Neural progenitor cell (in vitro differentiated cells): ENCODE results near the gene ATP6V0D1. TPM values are rescaled to one million over a fixed set of nuclear protein-coding genes. Genes with fewer than 3 reads are reported as not detected.

ENCODE experiments used
- DNase-seq: peaks from one replicate; pipeline ENCODE4 v3.0.0-alpha.2; 2016; ENCODE audit warnings: low spot score
- H2AFZ ChIP-seq: fragments of 200-600 bp; sonication (generic); replicated peaks from 2 replicates; pipeline ENCODE4 v1.6.1; 2016; ENCODE audit warnings: antibody characterized with exemption
- H3F3A ChIP-seq: fragments of 200-600 bp; sonication (generic); 2 replicates; pipeline ENCODE4 v1.6.1; 2016; ENCODE audit warnings: antibody characterized with exemption, low read depth
- H3K27ac ChIP-seq: fragments of 200-600 bp; sonication (generic); 2 replicates; pipeline ENCODE4 v1.5.1; 2016; ENCODE audit warnings: mild to moderate bottlenecking
- H3K27me3 ChIP-seq: fragments of 200-600 bp; sonication (generic); 2 replicates; pipeline ENCODE4 v1.6.1; 2016; ENCODE audit warnings: mild to moderate bottlenecking, moderate library complexity
- H3K36me3 ChIP-seq: fragments of 200-600 bp; sonication (generic); 2 replicates; pipeline ENCODE4 v1.5.1; 2016
- H3K4me1 ChIP-seq: fragments of 200-600 bp; sonication (generic); 2 replicates; pipeline ENCODE4 v1.6.1; 2016; ENCODE audit warnings: mixed run types
- H3K4me2 ChIP-seq: fragments of 200-600 bp; sonication (generic); 2 replicates; pipeline ENCODE4 v1.6.1; 2016
- H3K4me3 ChIP-seq: fragments of 200-600 bp; sonication (generic); 2 replicates; pipeline ENCODE4 v1.5.1; 2016
- H3K79me2 ChIP-seq: fragments of 200-600 bp; sonication (generic); 2 replicates; pipeline ENCODE4 v1.6.1; 2016; ENCODE audit warnings: low read depth
- H3K9ac ChIP-seq: fragments of 200-600 bp; sonication (generic); 2 replicates; pipeline ENCODE4 v1.6.1; 2016
- H3K9me3 ChIP-seq: fragments of 200-600 bp; sonication (generic); 2 replicates; pipeline ENCODE4 v1.5.1; 2016; ENCODE audit warnings: low read depth
- H4K20me1 ChIP-seq: fragments of 200-600 bp; sonication (generic); 2 replicates; pipeline ENCODE4 v1.6.1; 2016; ENCODE audit warnings: low read depth
- H3K27ac Mint-ChIP-seq: 3 replicates; pipeline ENCODE4 v1.8.0; 2021; ENCODE audit warnings: mixed read lengths
- H3K27me3 Mint-ChIP-seq: 2 replicates; pipeline ENCODE4 v1.8.0; 2022; ENCODE audit warnings: low read depth, mild to moderate bottlenecking, inconsistent platforms, moderate library complexity, mixed read lengths; ENCODE audit not compliant: insufficient read depth
- H3K36me3 Mint-ChIP-seq: 3 replicates; pipeline ENCODE4 v1.8.0; 2021; ENCODE audit warnings: mixed read lengths
- H3K4me1 Mint-ChIP-seq: 3 replicates; pipeline ENCODE4 v1.8.0; 2021; ENCODE audit warnings: mixed read lengths
- H3K4me3 Mint-ChIP-seq: 3 replicates; pipeline ENCODE4 v1.8.0; 2021; ENCODE audit warnings: mild to moderate bottlenecking, moderate library complexity, mixed read lengths
- H3K9me3 Mint-ChIP-seq: 3 replicates; pipeline ENCODE4 v1.8.0; 2020; ENCODE audit warnings: mixed read lengths
- EZH2 ChIP-seq: fragments of 200-600 bp; sonication (generic); IDR thresholded peaks from 2 replicates; pipeline ENCODE4 v1.6.1; 2017; ENCODE audit warnings: antibody characterized with exemption, mild to moderate bottlenecking, moderate library complexity
- EZH2phosphoT487 ChIP-seq: fragments of 200-600 bp; sonication (generic); IDR thresholded peaks from 2 replicates; pipeline ENCODE4 v1.6.1; 2017; ENCODE audit warnings: antibody characterized with exemption
- total RNA-seq: library from RNA; depleted of rRNA; stranded (reverse); fragments of >200 nt; gene quantifications from 2 replicates; pipeline ENCODE4 v1.2.3, GENCODE V29; 2015; ENCODE audit warnings: low replicate concordance
- TF ChIP-seq, protein P1 (sequence below): fragments of 200-600 bp; sonication (generic); IDR thresholded peaks from 2 replicates; pipeline ENCODE4 v1.5.1; 2017; ENCODE audit warnings: antibody characterized with exemption, mild to moderate bottlenecking

The ATP6V0D1 gene
- total RNA-seq, 1 donor from 2014 or later = 29.7 TPM

DNA sequence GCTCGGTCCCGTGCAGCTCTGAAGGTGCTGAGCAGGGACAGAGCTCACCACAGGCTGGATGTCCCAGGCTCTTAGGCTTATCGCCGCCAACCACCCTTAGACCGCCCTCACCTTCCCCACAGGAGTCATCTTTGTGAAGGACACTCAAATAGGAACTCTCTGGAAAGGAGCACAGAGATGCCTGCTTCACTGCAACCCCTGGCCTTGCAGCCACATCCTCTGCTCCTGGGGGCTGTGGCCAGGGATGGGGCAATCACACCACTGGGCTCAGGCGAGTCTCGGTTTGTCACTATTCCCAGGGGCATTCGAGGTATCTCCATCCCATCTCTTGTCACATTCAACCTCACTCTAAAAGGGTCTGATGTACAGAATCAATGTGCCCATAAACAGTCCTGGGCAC, 75.6 kb downstream of the ATP6V0D1 start:
- Mint-ChIP-seq H3K9me3 (no peaks in the 10 kb centered on the region), H3K27ac (no peak overlapping the region)

GRCh38 chr16:67404740-67405226, 76.2 kb downstream of the ATP6V0D1 start:
- Histone ChIP-seq H3K36me3 (no peaks in the 10 kb centered on the region), H4K20me1 (no peaks in the 10 kb centered on the region), H2AFZ (no peak overlapping the region), H3K79me2 (no peaks in the 10 kb centered on the region), H3F3A (no peaks in the 10 kb centered on the region), H3K9ac (no peak overlapping the region), H3K4me2 (no peak overlapping the region), H3K4me3 (no peak overlapping the region), H3K27me3 (no peaks in the 10 kb centered on the region), H3K9me3 (no peaks in the 10 kb centered on the region), H3K27ac (no peak overlapping the region), H3K4me1 (peaks cover under 1% of the 10 kb centered on the region)
- Mint-ChIP-seq H3K27me3 (peaks cover 5% of the 10 kb centered on the region), H3K9me3 (no peaks in the 10 kb centered on the region), H3K36me3 (peaks cover 6% of the 10 kb centered on the region), H3K4me3 (no peak overlapping the region), H3K4me1 (peaks cover 14% of the 10 kb centered on the region), H3K27ac (no peak overlapping the region)
- DNase-seq = no peak
- TF ChIP-seq, protein P1, sequence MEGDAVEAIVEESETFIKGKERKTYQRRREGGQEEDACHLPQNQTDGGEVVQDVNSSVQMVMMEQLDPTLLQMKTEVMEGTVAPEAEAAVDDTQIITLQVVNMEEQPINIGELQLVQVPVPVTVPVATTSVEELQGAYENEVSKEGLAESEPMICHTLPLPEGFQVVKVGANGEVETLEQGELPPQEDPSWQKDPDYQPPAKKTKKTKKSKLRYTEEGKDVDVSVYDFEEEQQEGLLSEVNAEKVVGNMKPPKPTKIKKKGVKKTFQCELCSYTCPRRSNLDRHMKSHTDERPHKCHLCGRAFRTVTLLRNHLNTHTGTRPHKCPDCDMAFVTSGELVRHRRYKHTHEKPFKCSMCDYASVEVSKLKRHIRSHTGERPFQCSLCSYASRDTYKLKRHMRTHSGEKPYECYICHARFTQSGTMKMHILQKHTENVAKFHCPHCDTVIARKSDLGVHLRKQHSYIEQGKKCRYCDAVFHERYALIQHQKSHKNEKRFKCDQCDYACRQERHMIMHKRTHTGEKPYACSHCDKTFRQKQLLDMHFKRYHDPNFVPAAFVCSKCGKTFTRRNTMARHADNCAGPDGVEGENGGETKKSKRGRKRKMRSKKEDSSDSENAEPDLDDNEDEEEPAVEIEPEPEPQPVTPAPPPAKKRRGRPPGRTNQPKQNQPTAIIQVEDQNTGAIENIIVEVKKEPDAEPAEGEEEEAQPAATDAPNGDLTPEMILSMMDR = no peak
- TF ChIP-seq EZH2 (no peak), EZH2phosphoT487 (no peak)

More for the DNA sequence above, 75.6 kb downstream of the ATP6V0D1 start:
- Mint-ChIP-seq H3K36me3 (peaks cover 6% of the 10 kb centered on the region), H3K27me3 (peaks cover 5% of the 10 kb centered on the region), H3K4me1 (peaks cover 14% of the 10 kb centered on the region), H3K4me3 (no peak overlapping the region)
- Histone ChIP-seq H3K4me1 (no peaks in the 10 kb centered on the region), H3K27ac (no peak overlapping the region), H3F3A (no peaks in the 10 kb centered on the region), H3K9me3 (no peaks in the 10 kb centered on the region), H3K36me3 (no peaks in the 10 kb centered on the region), H4K20me1 (no peaks in the 10 kb centered on the region), H2AFZ (no peak overlapping the region), H3K79me2 (no peaks in the 10 kb centered on the region), H3K27me3 (no peaks in the 10 kb centered on the region), H3K9ac (no peak overlapping the region), H3K4me2 (no peak overlapping the region), H3K4me3 (no peak overlapping the region)
- TF ChIP-seq, protein P1 = no peak
- TF ChIP-seq EZH2 (no peak), EZH2phosphoT487 (no peak)
- no peak for DNase-seq

DNA sequence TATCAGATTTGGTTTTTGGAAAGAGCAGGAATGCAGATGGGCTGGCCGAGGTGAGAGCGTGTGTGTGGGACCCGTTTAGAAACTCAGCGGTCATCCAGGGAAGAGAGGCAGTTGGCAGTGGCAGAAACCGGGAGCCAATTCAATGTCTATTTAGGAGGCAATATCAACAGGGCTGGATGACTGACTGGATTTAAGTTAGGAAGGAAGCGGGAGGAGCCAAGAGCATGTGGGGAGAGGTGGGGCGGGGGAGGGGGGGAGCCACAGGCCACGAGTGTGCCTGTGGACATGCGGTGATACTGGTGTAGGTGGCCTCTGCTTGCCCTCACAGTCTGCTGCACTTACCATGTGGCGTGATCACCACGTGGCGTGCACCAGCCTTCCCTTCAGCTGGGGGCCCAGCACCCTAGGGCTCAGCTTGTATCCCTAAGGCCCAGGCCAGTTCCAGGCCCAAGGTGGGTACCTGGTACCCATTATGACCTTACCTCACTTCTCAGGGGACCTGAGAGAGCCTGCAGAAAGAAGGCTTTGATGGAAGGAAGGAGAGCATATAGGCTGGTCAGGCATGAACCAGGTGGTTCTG, 76.9 kb downstream of the ATP6V0D1 start:
- H3K36me3 ChIP-seq = no peaks in the 10 kb centered on the region
- Mint-ChIP-seq H3K4me3 (no peak overlapping the region), H3K4me1 (peaks cover 11% of the 10 kb centered on the region), H3K27me3 (peaks cover 5% of the 10 kb centered on the region), H3K9me3 (no peaks in the 10 kb centered on the region), H3K36me3 (peaks cover 3% of the 10 kb centered on the region), H3K27ac (no peak overlapping the region)
- no peak overlapping the region for H3K4me2 ChIP-seq
- H3F3A ChIP-seq = no peaks in the 10 kb centered on the region
- H3K4me1 ChIP-seq = peaks cover 4% of the 10 kb centered on the region
- no peak overlapping the region for H3K27ac ChIP-seq
- no peak overlapping the region for H3K9ac ChIP-seq
- no peaks in the 10 kb centered on the region for H3K9me3 ChIP-seq
- no peak for DNase-seq
- H3K4me3 ChIP-seq = no peak overlapping the region
- H2AFZ ChIP-seq = no peak overlapping the region
- H4K20me1 ChIP-seq = no peaks in the 10 kb centered on the region
- peaks cover 2% of the 10 kb centered on the region for H3K27me3 ChIP-seq
- TF ChIP-seq, protein P1 = no peak
- no peak for TF ChIP-seq EZH2phosphoT487
- TF ChIP-seq EZH2 = no peak
- no peaks in the 10 kb centered on the region for H3K79me2 ChIP-seq
